ENCODE measurements around the gene LENG9. TPM values are rescaled to one million over a fixed set of nuclear protein-coding genes. Genes with fewer than 3 reads are reported as not detected.

Gene LENG9
- total RNA-seq, 1 experiment from 2014 or later = 14.7 TPM

- peak overlapping the region; percentile 24 for H3K27ac Mint-ChIP-seq (ENCODE audit: unreplicated experiment)
- intact Hi-C loops (cut with micrococcal nuclease; ENCODE audit: unreplicated experiment) = no loop called here
- BruUV-seq (replicated peaks) = no TSS peak
- H3K4me3 Mint-ChIP-seq (ENCODE audit: low read depth, unreplicated experiment) = no peak overlapping the region
- no peak for TF ChIP-seq CTCF (IDR thresholded peaks at IDR 0.05; ENCODE audit: unreplicated experiment)
- CTCF ChIA-PET = no interaction called here
- no peak for DNase-seq
- peaks cover 95% of the 10 kb centered on the region for H3K36me3 Mint-ChIP-seq (ENCODE audit: insufficient read depth, unreplicated experiment)
- peaks cover 34% of the 10 kb centered on the region for H3K4me1 Mint-ChIP-seq (ENCODE audit: low read depth, unreplicated experiment)
- no peaks in the 10 kb centered on the region for H3K9me3 Mint-ChIP-seq (ENCODE audit: low read depth, unreplicated experiment)
- H3K27me3 Mint-ChIP-seq (ENCODE audit: unreplicated experiment) = no peaks in the 10 kb centered on the region
Observed at GRCh38 chr19:54454781-54455675, 8.6 kb downstream of the LENG9 start.

GRCh38 chr19:54453921-54454780 is 9.4 kb downstream of the LENG9 start:
- Mint-ChIP-seq H3K27ac (ENCODE audit: unreplicated experiment) (no peak overlapping the region), H3K36me3 (ENCODE audit: insufficient read depth, unreplicated experiment) (peaks cover 95% of the 10 kb centered on the region), H3K9me3 (ENCODE audit: low read depth, unreplicated experiment) (no peaks in the 10 kb centered on the region), H3K4me3 (ENCODE audit: low read depth, unreplicated experiment) (no peak overlapping the region), H3K4me1 (ENCODE audit: low read depth, unreplicated experiment) (peaks cover 27% of the 10 kb centered on the region), H3K27me3 (ENCODE audit: unreplicated experiment) (no peaks in the 10 kb centered on the region)
- CTCF ChIA-PET = no interaction called here
- TF ChIP-seq CTCF (IDR thresholded peaks at IDR 0.05; ENCODE audit: unreplicated experiment) = no peak
- no TSS peak for BruUV-seq (replicated peaks)
- no peak for DNase-seq
- intact Hi-C loops (cut with micrococcal nuclease; ENCODE audit: unreplicated experiment) = no loop called here

DNA sequence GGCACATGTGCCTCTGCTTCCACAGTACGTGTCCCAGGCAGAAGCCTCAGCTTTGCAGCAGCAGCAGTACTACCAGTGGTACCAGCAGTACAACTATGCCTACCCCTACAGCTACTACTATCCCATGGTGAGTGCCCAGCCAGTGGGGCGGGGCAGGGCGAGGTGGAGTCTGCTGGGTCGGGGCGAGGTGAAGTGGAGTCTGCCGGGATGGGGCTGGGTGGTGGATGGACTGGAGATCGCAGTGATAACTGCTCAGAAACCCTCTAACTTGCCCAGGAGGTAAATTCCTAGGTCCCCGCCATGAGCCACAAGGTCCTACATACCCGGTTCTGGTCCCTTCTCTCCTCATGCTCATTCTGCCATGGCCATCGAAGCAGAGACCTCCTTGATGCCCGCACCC is 11.0 kb downstream of the LENG9 start:
- peaks cover 16% of the 10 kb centered on the region for H3K4me1 Mint-ChIP-seq (ENCODE audit: low read depth, unreplicated experiment)
- no TSS peak for BruUV-seq (replicated peaks)
- CTCF ChIA-PET = interaction anchor here (0.6 kb wide), 1 partner anchor 242 kb away, joined by 3 read pairs; no protein-coding TSS in a partner anchor

More for the DNA sequence above, 11.0 kb downstream of the LENG9 start:
- Mint-ChIP-seq H3K9me3 (ENCODE audit: low read depth, unreplicated experiment) (no peaks in the 10 kb centered on the region), H3K27me3 (ENCODE audit: unreplicated experiment) (no peaks in the 10 kb centered on the region), H3K4me3 (ENCODE audit: low read depth, unreplicated experiment) (no peak overlapping the region), H3K36me3 (ENCODE audit: insufficient read depth, unreplicated experiment) (peaks cover 95% of the 10 kb centered on the region), H3K27ac (ENCODE audit: unreplicated experiment) (no peak overlapping the region)
- DNase-seq = no peak
- intact Hi-C loops (cut with micrococcal nuclease; ENCODE audit: unreplicated experiment) = no loop called here
- TF ChIP-seq CTCF (IDR thresholded peaks at IDR 0.05; ENCODE audit: unreplicated experiment) = no peak

Measured in Calu3 (cell line).